HEK293 (cell line): Measurements from ENCODE around the gene QSOX1.

Experiments used
- CTCF ChIA-PET: fragments of 350-600 bp; formaldehyde crosslinking; extraction: SDS; loops from one replicate; lab custom pipeline; 2021; ENCODE audit warnings: antibody characterized with exemption; lab: Yijun Ruan, JAX
- POLR2A ChIA-PET: fragments of 300-600 bp; formaldehyde crosslinking; extraction: SDS; loops from one replicate; lab custom pipeline; 2020; ENCODE audit warnings: antibody characterized with exemption, inconsistent platforms; lab: Yijun Ruan, JAX
- H3K27ac ChIP-seq: fragments of 200-500 bp; sonication (Bioruptor generic); 2 replicates; pipeline ENCODE4 v1.5.1; 2014; ENCODE audit warnings: low read depth, low read length, control low read depth, inconsistent platforms; ENCODE audit errors: extremely low read depth
- H3K36me3 ChIP-seq, 2 experiments: fragments of 200-500 bp in 1 of 2; sonication (Bioruptor generic) in 1 of 2; 1 replicate in 1 of 2; 2 replicates in 1 of 2; pipeline ENCODE4 v1.5.1; 2014 to 2017; ENCODE audit warnings: inconsistent platforms in 2 of 2, low read length in 2 of 2; ENCODE audit not compliant: control insufficient read depth in 2 of 2, insufficient read depth in 1 of 2
- H3K4me1 ChIP-seq: fragments of 200-500 bp; sonication (Bioruptor generic); 2 replicates; pipeline ENCODE4 v1.5.1; 2014; ENCODE audit warnings: mild to moderate bottlenecking, low read length, inconsistent platforms; ENCODE audit not compliant: control insufficient read depth, insufficient read depth
- H3K4me3 ChIP-seq: 2 replicates; pipeline ENCODE4 v1.5.1; 2011; ENCODE audit warnings: low read depth, mild to moderate bottlenecking, control low read depth, low read length, moderate library complexity
- H3K9me3 ChIP-seq: fragments of 200-500 bp; sonication (Bioruptor generic); 2 replicates; pipeline ENCODE4 v1.5.1; 2014; ENCODE audit warnings: low read depth, low read length, inconsistent platforms; ENCODE audit not compliant: control insufficient read depth, insufficient read depth
- BCL11B ChIP-seq: fragments of 450-650 bp; formaldehyde crosslinking; IDR thresholded peaks from 2 replicates; pipeline ENCODE4 v1.5.1; 2016; ENCODE audit warnings: low read depth, missing biosample characterization, missing genetic modification characterization
- GLIS1 ChIP-seq: fragments of 450-650 bp; formaldehyde crosslinking; IDR thresholded peaks from 2 replicates; pipeline ENCODE4 v1.5.1; 2016; ENCODE audit warnings: missing biosample characterization, missing genetic modification characterization
- KLF7 ChIP-seq: fragments of 450-650 bp; formaldehyde crosslinking; IDR thresholded peaks from 2 replicates; pipeline ENCODE4 v1.5.1; 2016; ENCODE audit warnings: missing biosample characterization, missing genetic modification characterization, borderline replicate concordance
- KLF8 ChIP-seq: fragments of 450-650 bp; formaldehyde crosslinking; IDR thresholded peaks from 2 replicates; pipeline ENCODE4 v1.5.1; 2016; ENCODE audit warnings: missing biosample characterization, missing genetic modification characterization
- KLF9 ChIP-seq: fragments of 450-650 bp; formaldehyde crosslinking; IDR thresholded peaks from 2 replicates; pipeline ENCODE4 v1.5.1; 2016; ENCODE audit warnings: missing biosample characterization, missing genetic modification characterization, low read depth
- SP7 ChIP-seq: fragments of 450-650 bp; formaldehyde crosslinking; IDR thresholded peaks from 2 replicates; pipeline ENCODE4 v1.5.1; 2016; ENCODE audit warnings: missing biosample characterization, missing genetic modification characterization
- ZEB2 ChIP-seq: fragments of 450-650 bp; formaldehyde crosslinking; IDR thresholded peaks from 2 replicates; pipeline ENCODE4 v1.5.1; 2016; ENCODE audit warnings: missing biosample characterization, missing genetic modification characterization
- ZFP41 ChIP-seq: fragments of 450-650 bp; formaldehyde crosslinking; IDR thresholded peaks from 2 replicates; pipeline ENCODE4 v1.5.1; 2016; ENCODE audit warnings: missing biosample characterization, missing genetic modification characterization, borderline replicate concordance
- ZNF133 ChIP-seq: fragments of 450-650 bp; formaldehyde crosslinking; IDR thresholded peaks from 2 replicates; pipeline ENCODE4 v1.5.1; 2016; ENCODE audit warnings: missing biosample characterization, missing genetic modification characterization
- ZNF157 ChIP-seq: fragments of 450-650 bp; formaldehyde crosslinking; IDR thresholded peaks from 2 replicates; pipeline ENCODE4 v1.5.1; 2016; ENCODE audit warnings: missing biosample characterization, missing genetic modification characterization
- ZNF169 ChIP-seq: fragments of 450-650 bp; formaldehyde crosslinking; IDR thresholded peaks from 2 replicates; pipeline ENCODE4 v1.5.1; 2016; ENCODE audit warnings: missing biosample characterization, missing genetic modification characterization
- ZNF324 ChIP-seq: fragments of 450-650 bp; formaldehyde crosslinking; IDR thresholded peaks from 2 replicates; pipeline ENCODE4 v1.5.1; 2016; ENCODE audit warnings: missing biosample characterization, missing genetic modification characterization
- ZNF335 ChIP-seq: fragments of 450-650 bp; formaldehyde crosslinking; conservative IDR thresholded peaks from 2 replicates; pipeline ENCODE4 v1.5.1; 2016; ENCODE audit warnings: missing biosample characterization, missing genetic modification characterization
- ZNF571 ChIP-seq: fragments of 450-650 bp; formaldehyde crosslinking; IDR thresholded peaks from 2 replicates; pipeline ENCODE4 v1.5.0; 2017; ENCODE audit warnings: missing biosample characterization, missing genetic modification characterization
- ZNF600 ChIP-seq: fragments of 450-650 bp; formaldehyde crosslinking; IDR thresholded peaks from 2 replicates; pipeline ENCODE4 v1.5.1; 2016; ENCODE audit warnings: missing biosample characterization, missing genetic modification characterization
- ZNF626 ChIP-seq: fragments of 450-650 bp; sonication (Bioruptor Pico); formaldehyde crosslinking; IDR thresholded peaks from 2 replicates; pipeline ENCODE4 v1.5.1; 2018; ENCODE audit warnings: missing biosample characterization, missing genetic modification characterization, inconsistent platforms
- TF ChIP-seq, protein P1 (sequence below): sonication (generic); formaldehyde crosslinking; IDR thresholded peaks from 2 replicates; pipeline ENCODE4 v1.8.1; 2022; ENCODE audit warnings: mild to moderate bottlenecking, moderate library complexity, missing genetic modification reagents
- TF ChIP-seq, protein P2 (sequence below): fragments of 450-650 bp; formaldehyde crosslinking; optimal IDR thresholded peaks from 2 replicates; pipeline ENCODE3; 2016; ENCODE audit warnings: missing biosample characterization, mild to moderate bottlenecking, missing genetic modification characterization
- TF ChIP-seq, protein P3 (sequence below): IDR thresholded peaks from 2 replicates; pipeline ENCODE4 v1.6.1; 2011; ENCODE audit warnings: mild to moderate bottlenecking, low read depth, low read length, borderline replicate concordance
- TF ChIP-seq, protein P4 (sequence below): fragments of 450-650 bp; formaldehyde crosslinking; IDR thresholded peaks from 2 replicates; pipeline ENCODE4 v1.5.1; 2016; ENCODE audit warnings: missing biosample characterization, missing genetic modification characterization
- TF ChIP-seq, protein P5 (sequence below): fragments of 450-650 bp; formaldehyde crosslinking; IDR thresholded peaks from 2 replicates; pipeline ENCODE4 v1.5.1; 2016; ENCODE audit warnings: missing biosample characterization, missing genetic modification characterization
- TF ChIP-seq, protein P6 (sequence below): fragments of 450-650 bp; formaldehyde crosslinking; IDR thresholded peaks from 2 replicates; pipeline ENCODE4 v1.5.1; 2017; ENCODE audit warnings: missing biosample characterization, missing genetic modification characterization

QSOX1 gene

DNA sequence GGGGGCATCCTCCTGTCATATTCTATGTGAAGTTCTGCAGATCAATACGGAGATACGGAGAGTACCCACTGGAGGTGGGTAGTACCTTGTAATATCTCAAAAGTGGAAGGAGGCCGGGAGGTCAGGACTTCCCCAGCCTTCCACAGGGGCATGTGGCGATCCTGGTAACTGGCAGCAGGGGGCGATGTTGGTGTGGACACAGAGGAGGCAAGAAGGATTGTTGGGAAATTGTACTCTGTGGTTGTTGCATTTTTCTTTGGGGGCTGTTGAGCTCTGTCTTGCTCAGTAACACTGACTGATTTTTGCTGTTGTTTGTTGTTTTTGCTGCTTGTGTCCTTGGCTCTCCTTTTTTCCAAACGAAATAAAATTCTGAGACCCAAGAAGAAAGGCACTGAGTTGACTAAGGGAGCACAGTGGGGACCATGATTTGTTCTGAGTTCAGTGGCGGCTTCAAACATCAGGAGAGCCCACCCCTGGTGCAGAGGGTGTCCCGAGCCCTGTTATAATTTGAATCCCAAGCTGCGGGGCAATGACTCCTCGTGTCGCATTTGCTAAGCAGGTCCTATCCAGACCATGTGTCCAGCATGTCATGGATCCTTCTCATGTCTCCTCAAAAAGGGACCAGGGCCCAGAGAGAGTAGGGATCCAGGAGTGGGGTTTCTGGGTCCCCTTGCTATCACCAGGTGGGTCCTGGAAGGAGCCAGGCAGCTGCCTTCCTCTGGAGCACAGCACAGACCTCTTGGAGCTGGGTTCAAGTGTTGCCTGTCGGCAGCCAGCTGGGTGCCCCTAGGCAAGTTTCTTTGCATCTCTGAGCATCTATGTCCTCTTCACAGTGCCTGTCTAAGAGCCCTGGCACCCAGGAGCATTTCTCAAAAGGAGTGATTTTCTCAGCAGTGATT, 98.2 kb downstream of the QSOX1 start:
- no peaks in the 10 kb centered on the region for H3K36me3 ChIP-seq
- ChIA-PET POLR2A (no interaction called here), CTCF (interaction anchor here (0.5 to 3.8 kb wide), 60 partner anchors 9 to 547 kb away, joined by 3 to 23 read pairs (median 3); no protein-coding TSS in a partner anchor)
- no peak overlapping the region for H3K4me3 ChIP-seq
- H3K27ac ChIP-seq, result no peak overlapping the region
- no peaks in the 10 kb centered on the region for H3K9me3 ChIP-seq
- H3K4me1 ChIP-seq, result no peaks in the 10 kb centered on the region
- TF ChIP-seq ZNF157 (tag by site-specific recombination) (no peak), ZEB2 (no peak), KLF8 (tag by site-specific recombination) (0 out of 2 replicates have a peak, but pooled peaks have one; percentile 15), ZNF335 (tag by site-specific recombination) (no peak), ZNF600 (no peak), ZNF133 (tag by site-specific recombination) (peak; percentile 42; the same call in 1 of the 2 replicates), KLF9 (tag by site-specific recombination) (no peak), KLF7 (tag by site-specific recombination) (no peak), SP7 (tag by site-specific recombination) (0 out of 2 replicates have a peak, but pooled peaks have one; percentile 17), ZNF571 (tag by site-specific recombination) (no peak), BCL11B (no peak), ZNF626 (no peak), ZNF324 (tag by site-specific recombination) (no peak), ZFP41 (tag by site-specific recombination) (no peak), ZNF169 (tag by site-specific recombination) (no peak), GLIS1 (tag by site-specific recombination) (peak; percentile 17; the same call in 1 of the 2 replicates)
- TF ChIP-seq, protein P1, sequence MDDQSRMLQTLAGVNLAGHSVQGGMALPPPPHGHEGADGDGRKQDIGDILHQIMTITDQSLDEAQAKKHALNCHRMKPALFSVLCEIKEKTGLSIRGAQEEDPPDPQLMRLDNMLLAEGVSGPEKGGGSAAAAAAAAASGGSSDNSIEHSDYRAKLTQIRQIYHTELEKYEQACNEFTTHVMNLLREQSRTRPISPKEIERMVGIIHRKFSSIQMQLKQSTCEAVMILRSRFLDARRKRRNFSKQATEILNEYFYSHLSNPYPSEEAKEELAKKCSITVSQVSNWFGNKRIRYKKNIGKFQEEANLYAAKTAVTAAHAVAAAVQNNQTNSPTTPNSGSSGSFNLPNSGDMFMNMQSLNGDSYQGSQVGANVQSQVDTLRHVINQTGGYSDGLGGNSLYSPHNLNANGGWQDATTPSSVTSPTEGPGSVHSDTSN (CRISPR knock-in tag), result no peak
- TF ChIP-seq, protein P2, sequence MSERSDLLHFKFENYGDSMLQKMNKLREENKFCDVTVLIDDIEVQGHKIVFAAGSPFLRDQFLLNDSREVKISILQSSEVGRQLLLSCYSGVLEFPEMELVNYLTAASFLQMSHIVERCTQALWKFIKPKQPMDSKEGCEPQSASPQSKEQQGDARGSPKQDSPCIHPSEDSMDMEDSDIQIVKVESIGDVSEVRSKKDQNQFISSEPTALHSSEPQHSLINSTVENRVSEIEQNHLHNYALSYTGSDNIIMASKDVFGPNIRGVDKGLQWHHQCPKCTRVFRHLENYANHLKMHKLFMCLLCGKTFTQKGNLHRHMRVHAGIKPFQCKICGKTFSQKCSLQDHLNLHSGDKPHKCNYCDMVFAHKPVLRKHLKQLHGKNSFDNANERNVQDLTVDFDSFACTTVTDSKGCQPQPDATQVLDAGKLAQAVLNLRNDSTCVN (tag by site-specific recombination), result no peak
- TF ChIP-seq, protein P3, sequence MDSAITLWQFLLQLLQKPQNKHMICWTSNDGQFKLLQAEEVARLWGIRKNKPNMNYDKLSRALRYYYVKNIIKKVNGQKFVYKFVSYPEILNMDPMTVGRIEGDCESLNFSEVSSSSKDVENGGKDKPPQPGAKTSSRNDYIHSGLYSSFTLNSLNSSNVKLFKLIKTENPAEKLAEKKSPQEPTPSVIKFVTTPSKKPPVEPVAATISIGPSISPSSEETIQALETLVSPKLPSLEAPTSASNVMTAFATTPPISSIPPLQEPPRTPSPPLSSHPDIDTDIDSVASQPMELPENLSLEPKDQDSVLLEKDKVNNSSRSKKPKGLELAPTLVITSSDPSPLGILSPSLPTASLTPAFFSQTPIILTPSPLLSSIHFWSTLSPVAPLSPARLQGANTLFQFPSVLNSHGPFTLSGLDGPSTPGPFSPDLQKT, result no peak
- TF ChIP-seq, protein P4, sequence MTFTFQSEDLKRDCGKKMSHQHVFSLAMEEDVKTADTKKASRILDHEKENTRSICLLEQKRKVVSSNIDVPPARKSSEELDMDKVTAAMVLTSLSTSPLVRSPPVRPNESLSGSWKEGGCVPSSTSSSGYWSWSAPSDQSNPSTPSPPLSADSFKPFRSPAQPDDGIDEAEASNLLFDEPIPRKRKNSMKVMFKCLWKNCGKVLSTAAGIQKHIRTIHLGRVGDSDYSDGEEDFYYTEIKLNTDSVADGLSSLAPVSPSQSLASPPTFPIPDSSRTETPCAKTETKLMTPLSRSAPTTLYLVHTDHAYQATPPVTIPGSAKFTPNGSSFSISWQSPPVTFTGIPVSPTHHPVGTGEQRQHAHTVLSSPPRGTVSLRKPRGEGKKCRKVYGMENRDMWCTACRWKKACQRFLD (tag by site-specific recombination), result no peak
- TF ChIP-seq, protein P5, sequence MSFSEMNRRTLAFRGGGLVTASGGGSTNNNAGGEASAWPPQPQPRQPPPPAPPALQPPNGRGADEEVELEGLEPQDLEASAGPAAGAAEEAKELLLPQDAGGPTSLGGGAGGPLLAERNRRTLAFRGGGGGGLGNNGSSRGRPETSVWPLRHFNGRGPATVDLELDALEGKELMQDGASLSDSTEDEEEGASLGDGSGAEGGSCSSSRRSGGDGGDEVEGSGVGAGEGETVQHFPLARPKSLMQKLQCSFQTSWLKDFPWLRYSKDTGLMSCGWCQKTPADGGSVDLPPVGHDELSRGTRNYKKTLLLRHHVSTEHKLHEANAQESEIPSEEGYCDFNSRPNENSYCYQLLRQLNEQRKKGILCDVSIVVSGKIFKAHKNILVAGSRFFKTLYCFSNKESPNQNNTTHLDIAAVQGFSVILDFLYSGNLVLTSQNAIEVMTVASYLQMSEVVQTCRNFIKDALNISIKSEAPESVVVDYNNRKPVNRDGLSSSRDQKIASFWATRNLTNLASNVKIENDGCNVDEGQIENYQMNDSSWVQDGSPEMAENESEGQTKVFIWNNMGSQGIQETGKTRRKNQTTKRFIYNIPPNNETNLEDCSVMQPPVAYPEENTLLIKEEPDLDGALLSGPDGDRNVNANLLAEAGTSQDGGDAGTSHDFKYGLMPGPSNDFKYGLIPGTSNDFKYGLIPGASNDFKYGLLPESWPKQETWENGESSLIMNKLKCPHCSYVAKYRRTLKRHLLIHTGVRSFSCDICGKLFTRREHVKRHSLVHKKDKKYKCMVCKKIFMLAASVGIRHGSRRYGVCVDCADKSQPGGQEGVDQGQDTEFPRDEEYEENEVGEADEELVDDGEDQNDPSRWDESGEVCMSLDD (tag by site-specific recombination), result no peak
- TF ChIP-seq, protein P6, sequence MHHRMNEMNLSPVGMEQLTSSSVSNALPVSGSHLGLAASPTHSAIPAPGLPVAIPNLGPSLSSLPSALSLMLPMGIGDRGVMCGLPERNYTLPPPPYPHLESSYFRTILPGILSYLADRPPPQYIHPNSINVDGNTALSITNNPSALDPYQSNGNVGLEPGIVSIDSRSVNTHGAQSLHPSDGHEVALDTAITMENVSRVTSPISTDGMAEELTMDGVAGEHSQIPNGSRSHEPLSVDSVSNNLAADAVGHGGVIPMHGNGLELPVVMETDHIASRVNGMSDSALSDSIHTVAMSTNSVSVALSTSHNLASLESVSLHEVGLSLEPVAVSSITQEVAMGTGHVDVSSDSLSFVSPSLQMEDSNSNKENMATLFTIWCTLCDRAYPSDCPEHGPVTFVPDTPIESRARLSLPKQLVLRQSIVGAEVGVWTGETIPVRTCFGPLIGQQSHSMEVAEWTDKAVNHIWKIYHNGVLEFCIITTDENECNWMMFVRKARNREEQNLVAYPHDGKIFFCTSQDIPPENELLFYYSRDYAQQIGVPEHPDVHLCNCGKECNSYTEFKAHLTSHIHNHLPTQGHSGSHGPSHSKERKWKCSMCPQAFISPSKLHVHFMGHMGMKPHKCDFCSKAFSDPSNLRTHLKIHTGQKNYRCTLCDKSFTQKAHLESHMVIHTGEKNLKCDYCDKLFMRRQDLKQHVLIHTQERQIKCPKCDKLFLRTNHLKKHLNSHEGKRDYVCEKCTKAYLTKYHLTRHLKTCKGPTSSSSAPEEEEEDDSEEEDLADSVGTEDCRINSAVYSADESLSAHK (tag by site-specific recombination), result no peak
